ENCODE results near the gene BTBD9.

Gene BTBD9

DNA sequence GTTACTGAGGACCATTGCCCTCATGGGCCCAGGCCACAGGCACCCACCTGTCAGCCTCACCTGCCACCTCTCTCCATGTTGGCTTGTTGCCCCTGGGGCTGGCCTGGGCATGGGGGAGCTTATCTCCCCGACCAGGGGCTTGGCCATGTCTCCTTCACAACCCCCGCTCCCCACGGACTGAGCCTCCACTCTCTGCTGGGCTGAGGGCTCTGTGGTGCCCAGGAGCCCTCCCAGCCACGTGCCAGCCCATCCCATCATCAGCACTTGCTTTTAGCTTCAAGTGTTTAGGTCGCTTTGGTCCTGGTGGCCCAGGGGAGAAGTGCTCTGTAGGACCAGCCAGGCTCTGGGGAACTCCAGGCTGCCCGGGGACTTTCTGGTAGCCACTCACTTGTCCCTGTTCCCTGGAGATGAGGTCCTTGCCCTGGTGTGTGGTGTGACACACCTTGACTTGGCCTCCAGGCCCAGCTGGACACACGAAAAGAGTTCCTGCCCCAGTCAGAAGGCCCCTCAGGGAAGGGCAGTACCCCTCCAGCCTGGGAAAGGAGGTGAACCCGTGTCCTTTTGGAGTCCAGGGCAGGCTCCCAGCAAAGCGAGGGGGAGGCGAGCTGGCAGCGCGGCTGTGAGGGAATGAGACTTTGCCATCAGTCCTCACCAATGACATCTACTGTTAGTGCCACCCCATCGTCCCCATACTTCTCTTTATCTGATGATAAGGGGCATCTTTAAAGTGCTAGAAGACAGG is 467.6 kb downstream of the BTBD9 start:
- DNase-seq = no peak

DNA sequence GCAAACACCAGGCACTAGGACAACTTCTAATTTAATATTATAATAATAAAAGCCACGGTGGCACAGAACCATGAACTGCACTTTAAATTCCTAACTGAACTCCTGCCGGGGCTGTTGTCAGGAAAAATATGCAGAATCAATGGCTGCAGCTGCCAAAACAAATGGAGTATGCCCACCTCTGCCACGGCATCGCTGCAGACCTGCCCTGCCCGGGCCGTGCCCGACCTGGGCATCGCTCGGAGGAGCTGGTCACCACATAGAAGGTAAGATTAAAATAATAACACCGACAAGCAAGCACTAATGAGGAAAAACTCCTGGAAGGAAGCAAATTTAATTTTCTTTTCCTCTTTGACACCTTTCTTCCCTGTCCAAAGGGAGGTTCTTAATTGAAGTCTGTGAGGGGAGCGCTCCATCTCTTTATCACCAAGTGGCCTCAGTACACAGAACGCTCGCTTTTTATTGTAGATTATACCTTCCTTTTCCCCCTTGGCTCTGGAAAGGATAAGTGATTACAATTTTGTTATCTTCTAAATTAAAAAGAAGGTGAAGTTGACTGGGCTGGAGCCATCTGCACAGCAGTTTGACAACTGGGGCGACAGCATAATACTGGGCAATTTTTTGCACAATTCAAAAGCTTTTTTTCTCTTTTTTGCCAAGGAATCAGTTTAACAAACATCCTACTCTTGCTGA is 468.9 kb downstream of the BTBD9 start:
- DNase-seq = no peak

DNA sequence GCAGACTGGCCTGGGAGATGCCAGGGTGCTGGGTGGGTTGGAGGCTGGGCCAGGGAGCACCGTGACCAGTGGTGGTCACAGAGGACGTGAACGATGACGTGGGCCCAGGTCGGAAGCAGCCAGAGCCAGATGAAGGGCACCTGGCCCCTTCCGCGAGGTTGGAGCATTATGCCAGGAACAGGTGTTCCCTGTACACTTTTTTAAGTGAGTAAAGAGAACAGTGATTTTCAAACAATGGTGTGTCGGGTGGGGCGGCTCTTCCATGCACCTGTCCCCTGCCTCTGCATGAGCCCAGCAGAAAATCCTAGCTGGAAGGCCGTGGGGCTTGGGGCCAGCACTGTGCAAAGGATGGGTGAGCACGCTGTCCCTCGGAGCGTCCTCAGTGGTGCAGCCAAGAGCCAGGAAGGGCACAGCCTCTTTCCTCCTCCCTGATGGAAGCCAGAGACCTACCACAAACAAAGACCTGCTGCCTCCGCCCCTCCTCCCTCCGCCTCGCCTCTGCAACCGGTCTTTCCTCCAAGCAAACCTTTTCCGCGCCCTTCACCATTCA is 469.7 kb downstream of the BTBD9 start:
- DNase-seq = no peak

DNA sequence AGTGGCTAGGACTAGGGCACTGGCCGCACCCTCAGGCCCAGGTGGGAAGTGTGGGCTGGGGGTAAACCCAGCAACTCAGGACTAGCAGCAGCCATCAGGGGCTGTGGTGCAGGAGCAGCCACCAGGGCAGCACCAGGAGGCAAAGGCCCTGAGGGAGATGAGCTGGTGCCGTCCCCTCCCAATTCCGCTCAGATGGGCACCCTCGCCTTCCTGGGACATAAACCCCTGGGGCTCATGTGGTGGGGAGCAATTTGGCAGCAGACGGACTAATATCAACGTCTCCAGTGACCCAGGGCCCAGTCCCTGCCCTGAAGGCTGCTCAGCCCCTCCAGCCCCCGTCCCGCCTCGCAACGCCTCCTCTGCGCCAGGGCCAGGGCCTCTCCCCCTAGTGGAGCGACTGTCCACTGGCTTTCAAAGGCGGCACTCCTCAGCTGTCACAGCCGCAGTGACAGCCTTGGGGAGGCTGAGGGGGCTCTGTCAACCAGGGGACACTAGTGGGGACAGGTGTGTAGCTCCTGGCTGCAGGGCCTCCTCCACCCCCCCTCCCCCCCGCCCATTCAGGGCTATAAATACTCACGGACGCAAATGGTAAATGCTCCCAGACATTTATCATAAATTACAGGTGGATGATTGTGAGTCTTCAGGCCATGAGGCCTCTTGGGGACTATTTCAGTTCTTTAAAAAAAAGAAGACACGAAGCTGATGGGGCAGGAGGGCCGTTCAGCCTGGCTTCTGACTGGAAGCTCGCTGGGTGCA is 470.3 kb downstream of the BTBD9 start:
- no peak for DNase-seq

DNA sequence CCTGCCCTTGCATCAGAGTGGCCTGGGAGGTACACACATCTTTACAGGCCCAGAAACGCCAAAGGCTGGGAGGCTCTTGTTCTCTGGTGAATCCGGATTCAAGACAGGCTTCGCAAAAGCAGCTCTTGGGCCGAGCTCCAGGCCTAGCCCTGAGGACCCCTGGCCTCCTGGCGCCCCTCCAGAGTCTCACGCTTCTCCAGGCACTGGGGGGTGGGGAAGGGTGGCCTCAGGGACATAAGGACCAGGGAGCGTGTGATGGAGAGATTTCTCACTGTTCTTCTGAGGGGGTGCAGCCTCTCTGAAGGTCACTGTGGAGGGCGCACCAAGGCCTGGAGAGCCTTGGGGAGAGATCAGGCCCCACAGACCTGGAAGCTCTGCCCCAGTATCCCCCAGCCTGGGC is 471.0 kb downstream of the BTBD9 start:
- DNase-seq = no peak

DNA sequence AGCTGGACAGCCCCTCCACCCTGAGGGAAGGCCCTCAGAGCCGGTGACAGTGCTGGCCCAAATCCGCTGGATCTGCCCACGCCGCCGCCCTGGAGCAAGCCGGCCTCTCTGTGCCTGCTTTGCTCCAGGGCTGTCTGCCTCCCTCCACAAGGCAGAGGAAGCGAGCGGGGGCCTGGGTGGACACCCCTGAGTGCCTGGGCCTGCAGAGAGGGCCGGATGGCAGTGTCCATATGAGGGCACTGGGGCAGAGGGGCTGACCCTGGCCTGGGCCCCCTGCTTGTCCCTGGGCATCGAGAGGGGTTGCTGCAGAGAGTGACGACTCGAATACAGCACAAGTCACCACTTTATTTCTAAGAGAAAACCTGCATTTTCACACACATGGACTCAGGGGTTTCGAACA is 471.6 kb downstream of the BTBD9 start:
- DNase-seq = no peak

DNA sequence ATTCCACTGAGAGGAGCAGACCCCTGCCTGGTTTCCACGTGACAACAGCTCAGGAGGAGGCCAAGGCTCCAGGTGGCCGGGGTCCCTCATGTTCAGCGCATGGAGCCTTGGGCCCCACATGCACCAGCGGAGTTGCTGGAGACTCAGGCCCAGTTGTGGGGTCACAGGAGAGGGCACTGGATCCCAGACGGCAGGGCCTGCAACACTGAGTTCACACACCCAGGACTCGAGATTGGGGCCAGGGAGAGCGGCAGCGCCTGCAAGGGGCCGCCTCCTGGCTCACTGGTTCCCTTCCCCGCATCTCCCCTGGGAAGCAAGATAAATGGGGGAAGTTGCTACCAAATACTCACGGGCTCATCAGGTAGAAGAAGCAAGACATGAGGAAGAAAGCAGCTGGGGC is 472.1 kb downstream of the BTBD9 start:
- DNase-seq = no peak

DNA sequence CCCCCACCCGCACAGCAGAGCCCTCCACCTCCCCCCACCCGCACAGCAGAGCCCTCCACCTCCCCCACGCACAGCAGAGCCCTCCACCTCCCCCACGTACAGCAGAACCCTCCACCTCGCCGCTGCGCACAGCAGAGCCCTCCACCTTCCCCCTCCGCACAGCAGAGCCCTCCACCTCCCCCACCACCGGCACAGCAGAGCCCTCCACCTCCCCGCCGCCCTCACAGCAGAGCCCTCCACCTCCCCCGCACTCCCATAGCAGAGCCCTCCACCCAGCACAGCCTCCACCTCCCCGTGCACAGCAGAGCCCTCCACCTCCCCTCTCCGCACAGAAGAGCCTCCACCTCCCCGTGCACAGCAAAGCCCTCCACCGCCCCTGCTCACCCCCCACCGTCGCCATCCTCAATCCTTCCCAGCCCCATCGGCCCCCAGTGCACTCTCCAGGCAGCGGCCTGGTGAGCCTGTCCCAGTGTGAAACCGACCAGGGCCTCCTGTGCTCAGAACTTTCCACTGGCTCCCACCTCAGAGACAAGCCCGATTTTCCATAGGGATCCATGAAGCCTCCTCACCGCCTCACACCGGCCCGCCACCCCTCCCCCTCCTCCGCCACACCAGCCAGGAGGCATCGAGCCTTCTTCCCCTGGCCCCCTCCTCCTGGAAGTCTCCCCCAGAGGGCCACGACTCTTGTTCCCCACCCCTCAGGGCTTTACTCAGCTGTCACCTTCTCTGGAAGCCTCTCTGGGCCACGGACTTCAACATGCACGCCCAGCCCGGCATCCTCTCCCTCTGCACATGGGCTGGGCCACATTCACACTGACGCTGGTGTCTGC is 473.1 kb downstream of the BTBD9 start:
- no peak for DNase-seq

DNA sequence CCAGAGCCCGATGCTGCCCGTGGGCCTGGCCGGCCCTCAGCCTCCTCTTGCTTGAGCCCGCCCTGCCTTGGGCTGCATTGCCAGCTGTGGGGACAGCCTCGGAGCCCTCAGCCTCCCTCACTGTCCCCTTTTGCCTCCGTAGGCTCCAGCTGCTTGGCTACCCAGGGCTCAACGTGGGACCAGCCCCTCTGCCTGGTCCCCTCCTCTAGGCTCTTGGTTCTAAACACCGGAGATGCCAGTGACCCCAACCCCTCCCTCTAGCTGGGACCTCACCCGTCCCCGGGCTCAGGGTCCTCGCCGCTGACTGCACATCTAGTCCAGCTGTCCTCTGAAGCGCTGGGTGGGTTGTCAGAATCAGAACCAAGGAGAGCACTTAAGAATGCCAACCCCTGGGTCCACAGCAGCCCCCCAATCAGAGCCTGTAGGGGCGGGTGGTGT is 475.0 kb downstream of the BTBD9 start:
- no peak for DNase-seq

DNA sequence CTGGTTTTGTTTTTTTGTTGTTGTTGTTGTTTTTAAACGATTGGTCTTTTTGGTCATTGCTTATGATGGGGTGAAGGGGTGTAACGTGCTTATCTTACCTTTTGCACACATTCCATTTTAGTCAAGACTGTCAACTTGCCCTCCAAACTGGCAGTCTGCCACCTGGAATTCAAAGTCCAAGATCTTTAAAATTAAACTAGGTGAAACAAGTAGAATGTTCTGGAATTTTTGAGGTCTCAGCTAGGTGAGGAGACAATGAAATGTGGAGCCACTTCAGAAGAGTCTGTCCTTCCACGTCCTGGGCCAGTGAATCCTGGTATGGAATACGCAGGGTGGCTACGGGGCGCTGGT is 475.6 kb downstream of the BTBD9 start:
- DNase-seq = no peak

DNA sequence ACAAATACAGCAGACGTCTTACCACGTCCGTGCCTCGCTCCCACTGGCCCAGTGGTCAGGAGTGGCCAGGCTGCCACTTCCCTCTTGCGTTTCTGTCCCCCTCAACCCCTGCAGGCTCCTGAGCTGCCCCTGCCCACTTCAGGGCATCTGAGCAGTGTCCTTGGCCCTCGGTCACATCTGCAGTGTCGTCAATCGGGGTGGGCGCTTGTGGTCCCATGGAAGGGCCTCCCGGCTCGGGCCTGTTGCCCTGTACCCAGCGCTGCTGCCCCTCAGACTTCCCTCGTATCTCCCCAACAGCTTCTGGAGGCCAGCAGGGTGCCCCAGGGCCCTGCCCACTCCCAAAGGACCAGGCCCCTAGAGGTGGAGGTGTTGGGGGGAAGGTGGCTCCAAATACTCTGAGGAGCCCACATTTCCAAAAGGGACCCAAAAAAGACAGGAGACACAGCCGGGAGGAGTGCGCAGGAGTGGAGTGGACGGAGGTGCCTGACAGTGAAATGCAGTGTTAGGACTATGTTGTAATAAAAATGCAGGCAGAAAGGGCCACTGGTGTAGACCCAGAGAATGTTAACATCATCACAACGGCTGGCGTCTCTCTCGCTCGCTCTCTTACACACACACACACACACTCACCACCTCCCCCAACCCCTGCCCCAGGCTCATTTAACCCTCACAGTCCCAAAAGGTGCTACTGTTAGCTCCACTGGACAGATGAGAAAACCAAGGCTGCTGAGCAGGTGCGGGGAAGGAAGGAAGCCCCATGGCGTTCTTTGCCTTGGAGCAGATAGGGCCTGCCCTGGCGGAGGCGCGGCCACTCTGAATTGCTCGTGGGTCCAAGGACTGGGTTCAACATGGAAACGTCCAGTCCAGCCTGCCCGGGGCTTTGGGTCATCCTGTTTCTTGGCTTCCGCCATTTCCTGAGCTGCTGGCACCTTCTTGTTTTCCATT is 476.3 kb downstream of the BTBD9 start:
- no peak for DNase-seq

DNA sequence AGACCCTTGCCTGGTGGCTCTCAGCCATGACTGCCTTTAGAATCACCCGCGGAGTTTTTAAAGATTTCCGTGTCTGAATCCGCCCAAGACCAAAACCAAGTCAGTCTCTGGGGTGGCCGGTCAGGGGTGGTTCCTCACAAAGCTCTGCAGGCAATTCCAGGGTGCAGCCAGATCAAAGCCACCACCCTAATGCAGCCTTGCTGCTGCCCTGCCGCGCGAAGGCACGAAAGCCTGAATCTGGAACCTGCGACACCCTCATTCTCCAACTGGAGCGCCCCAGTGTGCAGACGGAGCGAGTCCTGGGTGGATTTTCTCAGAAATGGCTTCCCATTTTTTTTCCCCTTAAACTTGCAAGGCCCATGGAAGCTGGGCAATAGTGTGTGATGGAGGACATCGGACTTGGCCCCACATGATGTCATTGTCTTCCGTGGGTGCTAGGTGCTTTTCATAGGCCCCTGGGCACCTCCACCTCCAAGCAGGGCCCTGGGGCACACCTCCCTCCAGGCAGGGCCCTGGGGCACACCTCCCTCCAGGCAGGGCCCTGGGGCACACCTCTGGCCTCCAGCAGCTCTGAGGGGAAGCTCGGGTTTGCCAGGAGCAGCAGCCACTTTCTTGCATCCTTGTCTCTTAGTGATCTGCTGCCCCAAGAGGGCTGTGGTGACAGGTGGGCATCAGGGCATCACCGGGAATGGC is 477.1 kb downstream of the BTBD9 start:
- no peak for DNase-seq

DNA sequence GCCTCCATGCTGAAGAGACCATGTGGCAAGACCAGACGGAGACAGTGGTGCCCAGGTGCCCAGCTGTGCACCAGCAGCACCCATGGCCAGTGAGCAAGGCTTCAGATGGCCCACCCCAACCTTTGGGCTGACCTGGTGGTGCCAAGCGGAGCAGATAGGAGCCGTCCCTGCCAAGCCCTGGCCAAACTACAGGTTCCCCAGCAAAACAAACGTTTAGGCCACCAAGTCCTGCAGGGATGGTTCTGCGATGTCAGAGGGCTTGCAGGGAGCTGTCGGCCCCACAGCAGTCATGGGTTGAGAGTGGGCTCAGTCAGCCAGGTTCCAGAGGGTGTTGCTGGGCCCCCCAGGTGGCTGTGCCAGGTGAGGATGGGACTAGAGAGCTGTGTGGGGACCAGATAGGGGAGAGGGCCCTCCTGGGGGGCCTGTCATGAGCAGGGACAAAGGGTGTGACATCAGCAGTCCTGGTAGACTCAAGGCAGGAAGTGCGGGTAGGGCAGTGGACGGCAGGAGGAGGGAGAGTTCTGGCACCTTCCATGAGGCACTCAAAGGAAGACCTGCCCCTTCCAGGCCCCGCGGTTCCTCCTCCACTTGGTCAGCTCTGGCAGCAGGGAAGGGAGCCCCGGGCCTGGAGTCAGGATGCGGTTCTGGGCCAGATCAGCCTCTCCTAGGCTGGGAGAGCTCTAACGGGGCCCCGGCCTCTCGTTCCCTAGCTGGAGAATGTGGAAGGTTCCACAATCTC is 477.8 kb downstream of the BTBD9 start:
- no peak for DNase-seq

DNA sequence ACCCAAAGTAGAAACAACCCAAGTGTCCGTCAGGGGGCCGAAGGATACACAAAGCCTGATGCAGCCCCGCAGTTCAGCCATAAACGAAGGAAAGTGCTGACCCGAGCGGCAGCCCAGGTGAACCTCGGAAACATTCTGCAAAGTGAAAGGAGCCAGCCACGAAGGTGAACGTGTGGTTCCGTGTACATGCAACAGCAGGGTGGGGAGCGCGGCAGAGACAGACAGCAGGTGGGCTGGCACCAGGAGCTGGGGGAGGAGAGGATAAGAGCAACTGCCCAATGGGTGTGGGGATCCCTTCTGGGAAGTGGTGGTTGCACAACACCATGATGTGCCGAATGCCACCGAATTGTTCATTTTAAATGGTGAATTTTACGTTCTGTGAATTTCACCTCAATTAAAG is 478.4 kb downstream of the BTBD9 start:
- no peak for DNase-seq

DNA sequence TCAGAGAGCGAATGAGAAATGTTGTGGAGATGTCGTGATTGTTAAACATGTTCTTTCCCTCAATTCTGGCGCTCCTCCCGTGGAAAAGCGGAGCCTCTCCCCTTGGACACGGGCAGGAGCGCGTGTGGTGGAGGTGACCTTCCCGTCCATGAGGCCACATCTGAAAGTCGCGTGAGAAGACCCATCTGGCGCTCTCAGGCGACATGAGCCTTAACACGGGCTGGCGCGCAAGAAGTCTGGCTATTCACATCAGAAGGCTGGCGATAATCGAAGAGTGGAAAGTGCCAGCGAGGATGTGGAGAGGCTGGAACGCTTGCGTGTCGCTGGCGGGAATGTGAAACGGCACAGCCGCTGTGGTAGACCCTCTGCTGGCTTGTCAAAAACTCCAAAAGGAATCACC is 478.9 kb downstream of the BTBD9 start:
- DNase-seq = no peak

DNA sequence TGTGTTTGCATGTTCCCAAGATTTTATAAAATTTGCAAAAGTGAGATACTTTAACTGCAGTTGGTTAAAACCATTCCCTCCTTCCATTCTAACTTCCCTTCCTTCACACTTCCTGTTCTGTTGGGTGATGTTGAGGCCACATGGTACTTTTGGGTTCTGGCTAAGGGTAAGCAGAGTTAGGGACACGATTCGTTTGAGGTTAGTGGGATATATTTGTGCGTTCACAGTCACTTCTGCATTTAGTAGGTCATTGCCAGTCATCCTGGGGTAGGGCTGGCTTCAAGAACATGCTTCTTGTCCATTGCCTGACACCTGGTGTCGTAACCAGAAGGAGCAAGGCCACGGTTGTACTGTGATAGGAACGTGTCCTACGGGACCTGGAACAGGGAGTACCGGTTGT is 480.1 kb downstream of the BTBD9 start:
- DNase-seq = no peak

DNA sequence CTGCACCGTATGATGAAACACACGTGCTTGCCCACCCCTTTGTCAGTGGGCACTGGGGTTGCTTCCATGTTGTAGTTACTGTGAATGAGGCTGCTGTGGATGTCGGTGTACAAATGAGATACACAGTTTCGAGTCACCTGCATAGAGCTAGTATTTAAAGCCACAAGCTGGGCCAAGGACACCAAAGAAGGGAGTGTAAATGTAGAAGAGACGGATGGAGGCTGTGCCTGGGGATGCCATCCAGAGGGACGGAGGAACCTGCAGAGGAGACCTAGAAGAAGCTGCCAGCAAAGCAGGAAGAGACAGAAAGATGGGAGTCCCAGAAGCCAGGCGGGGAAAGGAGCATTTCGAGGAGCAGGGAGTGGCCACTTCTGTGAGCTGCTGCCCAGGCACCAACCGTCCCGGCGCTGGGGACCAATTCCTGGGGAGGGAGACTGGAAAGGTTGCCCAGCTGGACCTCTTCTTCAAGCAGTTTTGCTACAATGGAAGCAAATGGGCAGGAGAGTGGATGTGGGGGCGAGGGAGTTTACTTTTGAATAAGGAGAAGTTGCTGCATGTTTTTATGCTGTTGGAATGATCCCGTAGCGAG is 480.9 kb downstream of the BTBD9 start:
- no peak for DNase-seq

DNA sequence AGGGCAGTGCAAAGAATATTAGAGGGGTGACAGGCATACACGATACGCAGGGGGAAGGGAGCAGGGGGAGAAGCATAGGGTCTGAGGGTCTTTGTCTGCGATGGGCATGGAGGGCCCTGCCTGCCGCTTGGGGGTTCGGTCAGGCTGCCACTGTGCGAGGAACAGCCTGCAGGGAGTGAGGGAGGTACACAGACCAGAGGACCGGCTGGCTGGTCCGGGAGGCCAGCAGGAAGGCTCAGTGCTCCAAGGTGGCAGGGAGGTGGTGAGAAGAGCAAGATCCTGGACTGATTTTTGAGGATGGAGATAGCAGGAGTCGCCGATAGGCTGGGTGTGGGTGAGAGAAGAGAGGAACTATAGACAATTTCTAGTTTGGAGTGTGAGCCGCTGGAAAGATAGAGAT is 481.8 kb downstream of the BTBD9 start:
- DNase-seq = no peak

DNA sequence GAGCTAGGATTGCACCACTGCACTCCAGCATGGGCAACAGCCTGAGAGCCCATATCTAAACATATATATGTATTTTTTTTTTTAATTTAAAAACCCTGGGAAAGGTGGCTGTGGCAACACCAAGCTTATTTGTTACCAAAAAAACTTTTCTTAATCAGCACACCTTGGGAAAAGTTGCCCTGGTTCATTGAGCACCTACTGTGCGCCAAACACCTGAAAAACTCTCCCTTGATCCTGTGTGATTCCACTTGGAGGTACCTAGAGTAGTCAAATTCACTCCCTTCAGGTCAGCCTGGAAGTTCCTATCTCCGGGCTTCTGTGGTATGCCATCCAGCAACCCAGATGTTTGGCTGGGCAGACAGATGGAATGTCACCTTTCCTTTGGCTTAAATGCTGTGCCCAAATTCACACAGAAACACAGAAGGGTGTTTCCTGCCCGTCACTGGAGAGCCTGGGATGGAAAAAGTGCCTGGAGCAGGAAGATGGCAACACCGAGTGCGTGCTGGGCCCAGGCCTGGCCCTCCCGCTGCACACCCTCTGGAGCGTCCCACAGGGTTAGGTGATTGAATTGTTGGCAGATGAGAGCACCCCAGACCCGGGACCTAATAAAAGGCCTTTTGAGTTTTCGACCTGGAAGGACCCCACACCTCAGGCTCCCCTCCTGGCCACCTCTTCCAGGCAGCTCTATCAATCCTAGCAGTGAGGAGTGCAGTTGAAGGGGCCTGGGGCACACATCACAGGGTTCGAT is 482.7 kb downstream of the BTBD9 start:
- no peak for DNase-seq
